22Rv1 (cell line): Measurements from ENCODE around the gene CDK6.

Source experiments
- H3K27ac ChIP-seq: fragments of 450-650 bp; 2 replicates; pipeline ENCODE4 v1.5.1; 2017
- ZFX ChIP-seq: fragments of 450-650 bp; IDR thresholded peaks from 2 replicates; pipeline ENCODE4 v1.6.1; 2017; ENCODE audit warnings: antibody characterized with exemption, borderline replicate concordance
- TF ChIP-seq, protein P1 (sequence below): fragments of 450-650 bp; IDR thresholded peaks from 2 replicates; pipeline ENCODE4 v1.5.1; 2017; ENCODE audit warnings: mild to moderate bottlenecking

CDK6 gene

GRCh38 chr7:92824901-92825480, 11.4 kb downstream of the CDK6 start:
- no peak overlapping the region for H3K27ac ChIP-seq
- no peak for TF ChIP-seq ZFX
- TF ChIP-seq, protein P1, sequence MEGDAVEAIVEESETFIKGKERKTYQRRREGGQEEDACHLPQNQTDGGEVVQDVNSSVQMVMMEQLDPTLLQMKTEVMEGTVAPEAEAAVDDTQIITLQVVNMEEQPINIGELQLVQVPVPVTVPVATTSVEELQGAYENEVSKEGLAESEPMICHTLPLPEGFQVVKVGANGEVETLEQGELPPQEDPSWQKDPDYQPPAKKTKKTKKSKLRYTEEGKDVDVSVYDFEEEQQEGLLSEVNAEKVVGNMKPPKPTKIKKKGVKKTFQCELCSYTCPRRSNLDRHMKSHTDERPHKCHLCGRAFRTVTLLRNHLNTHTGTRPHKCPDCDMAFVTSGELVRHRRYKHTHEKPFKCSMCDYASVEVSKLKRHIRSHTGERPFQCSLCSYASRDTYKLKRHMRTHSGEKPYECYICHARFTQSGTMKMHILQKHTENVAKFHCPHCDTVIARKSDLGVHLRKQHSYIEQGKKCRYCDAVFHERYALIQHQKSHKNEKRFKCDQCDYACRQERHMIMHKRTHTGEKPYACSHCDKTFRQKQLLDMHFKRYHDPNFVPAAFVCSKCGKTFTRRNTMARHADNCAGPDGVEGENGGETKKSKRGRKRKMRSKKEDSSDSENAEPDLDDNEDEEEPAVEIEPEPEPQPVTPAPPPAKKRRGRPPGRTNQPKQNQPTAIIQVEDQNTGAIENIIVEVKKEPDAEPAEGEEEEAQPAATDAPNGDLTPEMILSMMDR = no peak

DNA sequence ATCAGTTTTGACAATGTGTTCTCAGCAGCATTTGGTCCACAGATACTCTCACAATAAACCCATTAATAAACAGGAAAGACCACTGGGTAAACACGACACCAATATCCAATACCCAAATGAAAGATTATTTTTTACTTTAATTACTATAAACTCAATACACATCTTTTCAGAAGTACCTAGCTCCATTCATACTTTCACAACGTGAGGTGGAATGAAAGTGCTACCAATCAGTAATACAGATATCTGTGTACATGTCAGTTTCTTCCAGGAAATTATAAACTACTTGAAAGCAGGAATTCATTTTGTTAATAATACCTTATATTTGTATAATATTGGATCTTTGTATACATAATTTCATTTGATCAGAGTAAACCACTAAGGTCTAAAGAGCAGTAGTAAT, 11.9 kb downstream of the CDK6 start:
- TF ChIP-seq, protein P1 = no peak
- TF ChIP-seq ZFX = no peak
- H3K27ac ChIP-seq = no peak overlapping the region

DNA sequence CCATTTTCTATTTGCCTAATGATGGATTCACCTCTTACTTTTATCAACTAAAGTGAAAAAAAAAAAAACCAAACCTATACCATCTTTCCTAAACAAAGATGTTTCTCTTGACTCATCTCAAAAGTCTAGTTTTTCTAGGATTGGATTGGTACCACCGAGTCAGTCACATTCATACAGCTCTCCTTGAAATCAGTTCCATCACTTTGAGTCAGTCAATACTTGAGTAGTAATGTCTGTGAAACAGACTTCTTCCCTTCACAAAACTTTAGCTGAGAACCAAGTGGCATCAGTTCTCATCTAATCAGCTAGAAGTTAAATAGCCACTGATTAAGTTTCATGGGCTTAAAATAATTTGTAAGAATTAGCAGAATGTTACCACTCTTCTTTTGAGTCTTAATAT, 13.3 kb downstream of the CDK6 start:
- no peak for TF ChIP-seq ZFX
- TF ChIP-seq, protein P1 = no peak
- H3K27ac ChIP-seq = no peak overlapping the region

GRCh38 chr7:92820191-92820590, 16.2 kb downstream of the CDK6 start:
- TF ChIP-seq, protein P1 = no peak
- no peak overlapping the region for H3K27ac ChIP-seq

DNA sequence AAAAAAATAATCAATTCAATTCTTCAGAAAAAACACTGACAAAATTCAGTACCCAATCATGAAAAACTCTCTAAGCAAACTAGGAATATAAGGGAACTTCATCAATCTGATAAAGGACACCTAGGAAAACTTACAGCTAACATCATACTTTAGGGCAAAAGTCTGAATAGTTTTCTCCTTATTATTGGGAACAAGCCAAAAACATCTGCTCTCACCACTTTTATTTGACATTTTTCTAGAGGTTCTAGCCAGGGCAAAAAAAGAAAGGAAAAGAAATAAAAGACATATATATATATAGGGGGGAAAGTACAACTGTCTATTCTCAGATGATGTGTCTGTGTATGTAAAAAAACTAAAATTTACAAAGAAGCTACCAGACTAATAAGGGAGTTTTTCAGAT, 19.0 kb downstream of the CDK6 start:
- no peak overlapping the region for H3K27ac ChIP-seq
- TF ChIP-seq ZFX = no peak
- TF ChIP-seq, protein P1 = no peak

DNA sequence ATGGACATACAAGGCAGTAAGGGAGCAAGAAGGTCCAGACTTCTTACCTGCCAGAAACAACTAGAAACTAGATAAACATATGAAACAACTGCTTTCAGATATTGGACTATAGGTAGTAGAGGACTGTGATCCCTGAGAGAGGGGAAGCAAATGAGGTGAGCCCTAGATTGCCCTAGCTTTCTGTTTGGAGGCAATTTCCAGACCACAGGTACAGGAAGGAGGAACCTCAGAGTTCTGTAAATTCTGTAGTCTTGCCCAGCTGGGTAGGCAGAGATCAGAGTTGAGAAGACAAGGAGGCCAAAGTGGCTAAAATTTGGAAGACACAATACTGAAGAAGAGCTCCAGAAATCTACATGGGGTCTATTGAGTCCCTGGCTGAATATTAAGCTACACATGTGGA, 21.0 kb downstream of the CDK6 start:
- TF ChIP-seq, protein P1 = no peak
- TF ChIP-seq ZFX = no peak
- no peak overlapping the region for H3K27ac ChIP-seq

GRCh38 chr7:92813390-92814024, 22.9 kb downstream of the CDK6 start:
- TF ChIP-seq ZFX = no peak
- TF ChIP-seq, protein P1 = no peak
- H3K27ac ChIP-seq = no peak overlapping the region
